Neural progenitor cell (in vitro differentiated cells): ENCODE results near the gene MKI67. TPM values are rescaled to one million over a fixed set of nuclear protein-coding genes. Genes with fewer than 3 reads are reported as not detected.

ENCODE experiments used
- DNase-seq: peaks from one replicate; pipeline ENCODE4 v3.0.0-alpha.2; 2016; ENCODE audit warnings: low spot score
- H2AFZ ChIP-seq: fragments of 200-600 bp; sonication (generic); replicated peaks from 2 replicates; pipeline ENCODE4 v1.6.1; 2016; ENCODE audit warnings: antibody characterized with exemption
- H3F3A ChIP-seq: fragments of 200-600 bp; sonication (generic); 2 replicates; pipeline ENCODE4 v1.6.1; 2016; ENCODE audit warnings: antibody characterized with exemption, low read depth
- H3K27ac ChIP-seq: fragments of 200-600 bp; sonication (generic); 2 replicates; pipeline ENCODE4 v1.5.1; 2016; ENCODE audit warnings: mild to moderate bottlenecking
- H3K27me3 ChIP-seq: fragments of 200-600 bp; sonication (generic); 2 replicates; pipeline ENCODE4 v1.6.1; 2016; ENCODE audit warnings: mild to moderate bottlenecking, moderate library complexity
- H3K36me3 ChIP-seq: fragments of 200-600 bp; sonication (generic); 2 replicates; pipeline ENCODE4 v1.5.1; 2016
- H3K4me1 ChIP-seq: fragments of 200-600 bp; sonication (generic); 2 replicates; pipeline ENCODE4 v1.6.1; 2016; ENCODE audit warnings: mixed run types
- H3K4me2 ChIP-seq: fragments of 200-600 bp; sonication (generic); 2 replicates; pipeline ENCODE4 v1.6.1; 2016
- H3K4me3 ChIP-seq: fragments of 200-600 bp; sonication (generic); 2 replicates; pipeline ENCODE4 v1.5.1; 2016
- H3K79me2 ChIP-seq: fragments of 200-600 bp; sonication (generic); 2 replicates; pipeline ENCODE4 v1.6.1; 2016; ENCODE audit warnings: low read depth
- H3K9ac ChIP-seq: fragments of 200-600 bp; sonication (generic); 2 replicates; pipeline ENCODE4 v1.6.1; 2016
- H3K9me3 ChIP-seq: fragments of 200-600 bp; sonication (generic); 2 replicates; pipeline ENCODE4 v1.5.1; 2016; ENCODE audit warnings: low read depth
- H4K20me1 ChIP-seq: fragments of 200-600 bp; sonication (generic); 2 replicates; pipeline ENCODE4 v1.6.1; 2016; ENCODE audit warnings: low read depth
- H3K27ac Mint-ChIP-seq: 3 replicates; pipeline ENCODE4 v1.8.0; 2021; ENCODE audit warnings: mixed read lengths
- H3K27me3 Mint-ChIP-seq: 2 replicates; pipeline ENCODE4 v1.8.0; 2022; ENCODE audit warnings: low read depth, mild to moderate bottlenecking, inconsistent platforms, moderate library complexity, mixed read lengths; ENCODE audit not compliant: insufficient read depth
- H3K36me3 Mint-ChIP-seq: 3 replicates; pipeline ENCODE4 v1.8.0; 2021; ENCODE audit warnings: mixed read lengths
- H3K4me1 Mint-ChIP-seq: 3 replicates; pipeline ENCODE4 v1.8.0; 2021; ENCODE audit warnings: mixed read lengths
- H3K4me3 Mint-ChIP-seq: 3 replicates; pipeline ENCODE4 v1.8.0; 2021; ENCODE audit warnings: mild to moderate bottlenecking, moderate library complexity, mixed read lengths
- H3K9me3 Mint-ChIP-seq: 3 replicates; pipeline ENCODE4 v1.8.0; 2020; ENCODE audit warnings: mixed read lengths
- EZH2 ChIP-seq: fragments of 200-600 bp; sonication (generic); IDR thresholded peaks from 2 replicates; pipeline ENCODE4 v1.6.1; 2017; ENCODE audit warnings: antibody characterized with exemption, mild to moderate bottlenecking, moderate library complexity
- EZH2phosphoT487 ChIP-seq: fragments of 200-600 bp; sonication (generic); IDR thresholded peaks from 2 replicates; pipeline ENCODE4 v1.6.1; 2017; ENCODE audit warnings: antibody characterized with exemption
- total RNA-seq: library from RNA; depleted of rRNA; stranded (reverse); fragments of >200 nt; gene quantifications from 2 replicates; pipeline ENCODE4 v1.2.3, GENCODE V29; 2015; ENCODE audit warnings: low replicate concordance
- TF ChIP-seq, protein P1 (sequence below): fragments of 200-600 bp; sonication (generic); IDR thresholded peaks from 2 replicates; pipeline ENCODE4 v1.5.1; 2017; ENCODE audit warnings: antibody characterized with exemption, mild to moderate bottlenecking

MKI67 gene
- total RNA-seq, 1 donor from 2014 or later = 65.8 TPM

GRCh38 chr10:128149267-128150014 is 23.2 kb upstream of the MKI67 start:
- no peak overlapping the region for H3K27ac Mint-ChIP-seq
- H3K36me3 Mint-ChIP-seq = no peaks in the 10 kb centered on the region
- DNase-seq = peak; percentile 43
- peaks cover 8% of the 10 kb centered on the region for H3F3A ChIP-seq
- peaks cover 17% of the 10 kb centered on the region for H3K4me1 Mint-ChIP-seq
- H3K4me2 ChIP-seq = peak overlapping the region; percentile 69
- peak overlapping the region; percentile 89 for H2AFZ ChIP-seq
- no peak overlapping the region for H3K9ac ChIP-seq
- peak overlapping the region; percentile 49 for H3K4me3 ChIP-seq
- H4K20me1 ChIP-seq = no peaks in the 10 kb centered on the region
- H3K36me3 ChIP-seq = no peaks in the 10 kb centered on the region
- H3K27me3 Mint-ChIP-seq = peaks cover 16% of the 10 kb centered on the region
- H3K27me3 ChIP-seq = peaks cover 20% of the 10 kb centered on the region
- H3K79me2 ChIP-seq = no peaks in the 10 kb centered on the region
- H3K9me3 Mint-ChIP-seq = no peaks in the 10 kb centered on the region
- no peak overlapping the region for H3K27ac ChIP-seq
- H3K9me3 ChIP-seq = no peaks in the 10 kb centered on the region
- peaks cover 6% of the 10 kb centered on the region for H3K4me1 ChIP-seq
- TF ChIP-seq, protein P1, sequence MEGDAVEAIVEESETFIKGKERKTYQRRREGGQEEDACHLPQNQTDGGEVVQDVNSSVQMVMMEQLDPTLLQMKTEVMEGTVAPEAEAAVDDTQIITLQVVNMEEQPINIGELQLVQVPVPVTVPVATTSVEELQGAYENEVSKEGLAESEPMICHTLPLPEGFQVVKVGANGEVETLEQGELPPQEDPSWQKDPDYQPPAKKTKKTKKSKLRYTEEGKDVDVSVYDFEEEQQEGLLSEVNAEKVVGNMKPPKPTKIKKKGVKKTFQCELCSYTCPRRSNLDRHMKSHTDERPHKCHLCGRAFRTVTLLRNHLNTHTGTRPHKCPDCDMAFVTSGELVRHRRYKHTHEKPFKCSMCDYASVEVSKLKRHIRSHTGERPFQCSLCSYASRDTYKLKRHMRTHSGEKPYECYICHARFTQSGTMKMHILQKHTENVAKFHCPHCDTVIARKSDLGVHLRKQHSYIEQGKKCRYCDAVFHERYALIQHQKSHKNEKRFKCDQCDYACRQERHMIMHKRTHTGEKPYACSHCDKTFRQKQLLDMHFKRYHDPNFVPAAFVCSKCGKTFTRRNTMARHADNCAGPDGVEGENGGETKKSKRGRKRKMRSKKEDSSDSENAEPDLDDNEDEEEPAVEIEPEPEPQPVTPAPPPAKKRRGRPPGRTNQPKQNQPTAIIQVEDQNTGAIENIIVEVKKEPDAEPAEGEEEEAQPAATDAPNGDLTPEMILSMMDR = no peak
- TF ChIP-seq EZH2phosphoT487 (no peak), EZH2 (no peak)
- H3K4me3 Mint-ChIP-seq = peak overlapping the region; percentile 79

- Histone ChIP-seq H3K4me2 (no peak overlapping the region), H3K27me3 (peaks cover 20% of the 10 kb centered on the region), H3K4me1 (peaks cover 6% of the 10 kb centered on the region), H3K27ac (no peak overlapping the region), H3K79me2 (no peaks in the 10 kb centered on the region), H3K9ac (no peak overlapping the region), H2AFZ (no peak overlapping the region), H3K4me3 (no peak overlapping the region), H3K9me3 (no peaks in the 10 kb centered on the region), H3F3A (peaks cover 8% of the 10 kb centered on the region), H3K36me3 (no peaks in the 10 kb centered on the region), H4K20me1 (no peaks in the 10 kb centered on the region)
- TF ChIP-seq EZH2 = no peak
- TF ChIP-seq EZH2phosphoT487 = no peak
- TF ChIP-seq, protein P1 = no peak
- Mint-ChIP-seq H3K27ac (no peak overlapping the region), H3K4me1 (peaks cover 17% of the 10 kb centered on the region), H3K27me3 (peaks cover 21% of the 10 kb centered on the region), H3K36me3 (no peaks in the 10 kb centered on the region), H3K4me3 (no peak overlapping the region), H3K9me3 (no peaks in the 10 kb centered on the region)
- DNase-seq = no peak
These were observed 21.4 kb upstream of the MKI67 start for GRCh38 chr10:128147669-128148068.

GRCh38 chr10:128147064-128147463 is 20.8 kb upstream of the MKI67 start:
- no peaks in the 10 kb centered on the region for H3K9me3 ChIP-seq
- no peak overlapping the region for H2AFZ ChIP-seq
- no peak overlapping the region for H3K4me3 ChIP-seq
- peaks cover 20% of the 10 kb centered on the region for H3K27me3 ChIP-seq
- H3K4me1 ChIP-seq = peaks cover 6% of the 10 kb centered on the region
- H3K36me3 ChIP-seq = no peaks in the 10 kb centered on the region
- DNase-seq = no peak
- TF ChIP-seq EZH2 (no peak), EZH2phosphoT487 (no peak)
- TF ChIP-seq, protein P1 = no peak
- H3K36me3 Mint-ChIP-seq = no peaks in the 10 kb centered on the region
- H4K20me1 ChIP-seq = no peaks in the 10 kb centered on the region
- peaks cover 8% of the 10 kb centered on the region for H3F3A ChIP-seq
- no peak overlapping the region for H3K4me2 ChIP-seq
- H3K27ac ChIP-seq = no peak overlapping the region
- H3K79me2 ChIP-seq = no peaks in the 10 kb centered on the region
- H3K4me1 Mint-ChIP-seq = peaks cover 14% of the 10 kb centered on the region
- no peak overlapping the region for H3K27ac Mint-ChIP-seq
- peaks cover 22% of the 10 kb centered on the region for H3K27me3 Mint-ChIP-seq
- H3K9ac ChIP-seq = no peak overlapping the region
- no peaks in the 10 kb centered on the region for H3K9me3 Mint-ChIP-seq
- no peak overlapping the region for H3K4me3 Mint-ChIP-seq
